HG02943 (cell line): Measurements from ENCODE around the gene CD47.

Source experiments
- ATAC-seq: cut with Tn5 transposase; IDR thresholded peaks from one replicate; pipeline ENCODE4 v1.9.1; 2021; ENCODE audit warnings: mild to moderate bottlenecking, low read depth, moderate library complexity; ENCODE audit not compliant: unreplicated experiment

Gene CD47

GRCh38 chr3:108090701-108091497, at the start of gene CD47:
TSS of gene CD47 (minus strand) at chr3:108091031. CDS start at chr3:108090908, 123 bp downstream.
- ATAC-seq, result peak; percentile 70

DNA sequence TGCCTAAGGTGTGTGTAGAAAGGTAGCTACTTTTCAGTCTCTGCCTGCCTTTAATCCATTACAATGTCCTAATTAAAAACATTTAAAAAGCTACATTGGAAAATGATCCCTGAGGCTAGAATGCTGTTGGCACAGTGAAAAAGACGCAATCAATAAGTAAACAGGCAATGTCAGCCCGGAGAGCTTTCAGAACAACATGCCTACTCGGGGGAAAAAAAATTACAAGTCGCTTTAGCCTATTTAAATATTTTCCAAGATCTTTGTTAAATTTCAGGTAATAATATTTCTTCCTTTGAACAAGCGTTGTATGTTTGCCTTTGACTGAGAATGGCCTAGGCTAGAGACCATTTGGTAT, 46.6 kb upstream of the CD47 start:
- ATAC-seq, result no peak

DNA sequence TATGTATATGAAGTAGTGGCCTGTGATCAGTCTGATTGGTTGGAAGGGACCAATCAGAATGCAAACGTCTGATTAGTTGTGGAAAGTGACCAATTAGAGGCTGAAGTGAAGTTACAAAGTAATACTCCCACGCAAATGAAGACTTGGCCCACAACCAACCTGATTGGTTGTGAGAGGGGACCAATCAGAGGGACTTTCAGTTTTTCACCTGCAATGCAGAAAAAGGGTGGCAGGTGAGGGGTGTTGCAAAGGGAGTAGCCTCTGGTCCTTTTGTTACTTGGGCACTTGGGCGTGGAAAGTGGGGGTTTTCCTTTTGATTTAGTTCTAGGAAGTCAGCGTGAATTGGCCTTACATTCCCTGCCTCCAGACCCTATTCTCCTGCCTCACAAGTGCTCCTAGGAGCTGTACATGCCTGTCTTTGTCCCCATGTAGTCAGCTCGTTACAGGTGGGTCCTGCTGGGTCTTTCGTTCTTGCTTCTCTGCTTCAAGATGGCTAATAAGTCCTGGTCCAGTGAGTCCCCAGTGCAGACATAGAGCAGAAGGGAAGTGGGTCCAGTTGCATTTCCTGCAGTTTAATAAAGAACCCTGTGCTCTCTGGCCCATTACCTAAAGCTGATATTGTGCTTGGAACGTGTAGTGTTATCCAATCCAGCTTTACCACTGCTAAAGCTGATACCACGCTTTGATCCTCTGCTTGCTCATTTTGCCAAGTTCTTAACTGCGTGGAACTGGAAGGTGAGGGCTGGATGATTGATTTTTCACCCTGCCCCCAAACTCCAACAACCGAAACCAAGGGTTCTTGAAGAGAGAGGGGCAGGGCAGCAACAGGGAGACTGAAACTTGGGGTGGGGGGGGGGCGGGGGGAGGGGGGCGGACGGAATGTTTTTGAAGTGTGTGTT, 46.0 kb upstream of the CD47 start:
- ATAC-seq, result no peak

- peak; percentile 45 for ATAC-seq
These were observed 43.7 kb upstream of the CD47 start for GRCh38 chr3:108134555-108134880.

DNA sequence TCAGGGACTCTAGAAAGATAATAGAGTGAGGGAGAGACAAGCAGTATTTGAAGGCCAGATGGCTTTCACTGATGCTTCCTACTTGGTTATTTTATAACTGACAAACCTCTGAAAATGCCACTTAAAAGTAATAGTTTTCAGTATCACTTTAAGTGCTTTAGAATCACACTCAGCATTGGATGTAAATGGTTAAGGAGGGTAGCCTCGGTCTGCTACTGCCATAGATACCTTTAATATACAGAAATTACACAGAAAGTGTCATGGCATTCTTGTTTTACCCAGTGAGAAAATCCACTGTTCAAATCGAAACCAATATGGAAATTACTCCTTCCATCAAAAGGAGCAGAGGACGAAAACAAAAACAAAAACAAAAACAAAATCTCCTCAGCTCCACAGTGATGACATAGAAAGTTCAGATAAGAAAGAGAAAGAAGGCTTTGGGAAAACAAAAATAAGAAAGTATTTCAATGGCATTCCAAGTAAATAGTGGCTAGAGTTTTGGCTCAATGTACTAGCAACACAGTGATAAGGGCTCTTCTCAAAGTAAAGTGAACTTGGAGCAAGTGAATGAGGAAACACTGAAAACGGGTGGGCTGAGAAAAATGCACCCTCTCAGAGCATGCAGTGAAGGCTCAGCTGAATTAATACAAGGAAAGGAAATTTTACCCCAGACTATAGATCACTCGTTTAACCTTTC, 43.2 kb upstream of the CD47 start:
- peak; percentile 42 for ATAC-seq

GRCh38 chr3:108133048-108133369, 42.2 kb upstream of the CD47 start:
- ATAC-seq, result no peak

- ATAC-seq, result no peak
These were observed 40.8 kb upstream of the CD47 start for GRCh38 chr3:108131475-108132134.

GRCh38 chr3:108130701-108131474, 40.1 kb upstream of the CD47 start:
- no peak for ATAC-seq

DNA sequence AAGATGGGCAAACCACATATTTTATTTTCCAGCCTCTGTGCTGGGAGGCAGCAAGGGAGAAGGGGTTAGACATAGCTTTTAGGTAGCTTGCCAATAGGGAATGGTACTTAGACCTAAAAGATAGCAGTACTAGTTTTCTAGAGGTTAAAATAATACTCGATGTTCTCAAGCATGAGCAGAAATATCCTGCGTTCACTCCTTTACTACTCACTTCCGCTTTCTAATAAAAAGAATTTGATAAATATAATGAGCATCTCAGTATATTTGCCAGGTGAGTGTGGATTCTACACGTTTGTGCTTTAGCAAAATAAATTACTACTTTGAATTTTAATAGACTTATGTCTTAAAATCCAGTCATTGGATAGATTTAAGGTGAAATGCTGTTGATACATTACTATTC, 39.4 kb upstream of the CD47 start:
- ATAC-seq, result no peak

DNA sequence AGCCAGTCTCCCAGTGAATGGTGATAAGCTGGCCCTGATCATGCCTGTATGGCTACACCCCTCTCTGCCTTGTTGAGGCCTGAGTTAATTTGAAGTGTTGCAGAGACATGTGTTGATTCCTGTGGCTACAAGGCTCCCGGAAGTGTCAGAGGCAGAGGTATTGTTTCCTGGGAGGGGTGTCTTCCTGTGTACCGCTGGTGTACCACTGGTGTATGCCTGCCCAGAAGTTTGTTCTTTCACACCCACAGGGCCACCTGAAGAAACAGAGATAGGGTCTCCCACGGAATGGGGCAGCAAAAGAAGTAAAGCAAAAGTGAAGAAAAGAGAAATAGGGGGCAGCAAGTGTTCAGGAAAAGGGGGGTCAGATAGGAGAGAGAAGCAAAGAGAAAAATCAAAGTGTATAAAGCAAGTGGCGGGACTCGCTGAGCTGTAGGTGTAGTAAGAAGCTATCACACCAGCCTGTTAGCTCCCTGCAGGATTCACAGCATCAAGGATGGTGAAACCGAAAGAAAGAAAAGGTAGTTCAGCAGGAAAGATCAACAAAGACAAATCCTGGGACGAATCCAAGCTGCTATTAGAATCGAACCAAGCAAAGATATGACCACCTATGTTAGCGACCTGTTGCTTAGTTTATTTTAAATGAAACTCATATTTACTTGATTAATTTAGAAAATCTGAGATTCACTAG, 36.6 kb upstream of the CD47 start:
- ATAC-seq, result no peak

- no peak for ATAC-seq
These were observed 35.5 kb upstream of the CD47 start for GRCh38 chr3:108126348-108126747.

GRCh38 chr3:108125550-108126071, 34.8 kb upstream of the CD47 start:
- ATAC-seq, result peak; percentile 61

GRCh38 chr3:108125153-108125543, 34.3 kb upstream of the CD47 start:
- ATAC-seq, result no peak

GRCh38 chr3:108124337-108125152, 33.7 kb upstream of the CD47 start:
- peak; percentile 81 for ATAC-seq

DNA sequence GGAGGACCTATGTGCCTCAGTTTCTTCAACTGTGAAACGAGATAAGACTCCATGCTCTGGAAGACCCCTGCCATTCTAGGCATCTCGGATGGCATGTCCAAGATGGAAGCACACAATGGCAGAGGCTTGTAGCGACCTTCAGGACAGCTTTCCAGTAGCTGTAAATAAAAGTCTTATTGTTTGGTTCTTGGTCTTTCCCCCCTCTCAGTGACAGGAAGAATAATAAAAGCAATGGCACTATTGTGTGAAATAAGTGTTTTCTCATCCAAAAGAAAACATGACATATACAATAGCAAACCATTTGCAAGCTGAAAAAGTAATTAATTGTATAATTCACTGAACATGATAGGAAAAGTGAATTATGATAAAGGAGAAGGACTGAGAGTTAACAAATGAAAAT, 32.5 kb upstream of the CD47 start:
- ATAC-seq, result no peak

GRCh38 chr3:108122276-108122675, 31.4 kb upstream of the CD47 start:
- no peak for ATAC-seq

DNA sequence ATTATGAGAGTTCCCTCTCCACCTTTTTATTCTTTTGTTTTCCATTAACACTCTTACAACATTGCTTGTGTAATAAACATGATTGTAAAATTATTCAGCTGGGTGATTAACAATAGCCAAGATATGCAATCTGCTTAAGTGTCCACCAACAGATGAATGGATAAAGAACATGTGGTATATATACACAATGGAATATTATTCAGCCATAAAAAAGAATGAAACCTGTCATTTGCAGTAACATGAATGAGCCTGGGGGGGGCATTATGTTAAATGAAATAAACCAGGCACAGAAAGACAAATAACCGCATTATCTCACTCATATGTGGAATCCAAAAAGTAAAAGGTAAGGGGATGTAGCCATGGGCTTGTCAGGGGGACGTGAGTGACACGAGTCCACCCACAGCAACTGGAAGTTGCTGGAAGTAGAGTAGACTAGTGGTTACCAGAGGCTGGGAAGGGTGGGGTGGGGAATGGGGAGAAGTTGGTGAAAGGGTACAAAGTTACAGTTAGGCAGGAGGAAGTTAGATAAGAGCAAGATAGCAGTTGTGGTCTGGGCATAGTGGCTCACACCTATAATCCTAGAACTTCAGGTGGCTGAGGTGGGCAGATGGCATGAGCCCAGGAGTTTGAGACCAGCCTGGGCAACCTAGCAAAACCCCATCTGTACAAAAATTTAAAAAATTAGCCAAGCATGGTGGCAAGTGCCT, 28.7 kb upstream of the CD47 start:
- no peak for ATAC-seq
